ENCODE measurements around the gene GABRR3.

The GABRR3 gene

DNA sequence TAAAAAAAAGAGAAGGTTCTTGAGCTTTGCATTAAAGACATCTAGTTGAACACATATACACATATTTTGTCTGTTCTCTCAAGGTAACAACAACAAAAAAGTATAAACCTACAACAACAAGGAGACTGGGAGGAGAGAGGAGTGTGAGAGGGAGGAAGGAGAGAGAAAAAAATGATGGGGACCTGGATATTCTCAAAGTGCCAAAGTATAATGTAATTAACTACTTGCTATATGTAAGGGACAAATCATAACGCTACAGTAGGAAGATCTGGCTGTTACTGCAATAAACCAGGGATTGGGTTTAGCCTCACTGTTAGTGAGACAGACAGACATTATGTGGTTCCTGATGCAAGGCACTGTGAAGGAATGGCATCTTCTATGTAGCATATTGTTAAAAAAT lies 14.2 kb upstream of the GABRR3 start:
- TF ChIP-seq, protein P1, sequence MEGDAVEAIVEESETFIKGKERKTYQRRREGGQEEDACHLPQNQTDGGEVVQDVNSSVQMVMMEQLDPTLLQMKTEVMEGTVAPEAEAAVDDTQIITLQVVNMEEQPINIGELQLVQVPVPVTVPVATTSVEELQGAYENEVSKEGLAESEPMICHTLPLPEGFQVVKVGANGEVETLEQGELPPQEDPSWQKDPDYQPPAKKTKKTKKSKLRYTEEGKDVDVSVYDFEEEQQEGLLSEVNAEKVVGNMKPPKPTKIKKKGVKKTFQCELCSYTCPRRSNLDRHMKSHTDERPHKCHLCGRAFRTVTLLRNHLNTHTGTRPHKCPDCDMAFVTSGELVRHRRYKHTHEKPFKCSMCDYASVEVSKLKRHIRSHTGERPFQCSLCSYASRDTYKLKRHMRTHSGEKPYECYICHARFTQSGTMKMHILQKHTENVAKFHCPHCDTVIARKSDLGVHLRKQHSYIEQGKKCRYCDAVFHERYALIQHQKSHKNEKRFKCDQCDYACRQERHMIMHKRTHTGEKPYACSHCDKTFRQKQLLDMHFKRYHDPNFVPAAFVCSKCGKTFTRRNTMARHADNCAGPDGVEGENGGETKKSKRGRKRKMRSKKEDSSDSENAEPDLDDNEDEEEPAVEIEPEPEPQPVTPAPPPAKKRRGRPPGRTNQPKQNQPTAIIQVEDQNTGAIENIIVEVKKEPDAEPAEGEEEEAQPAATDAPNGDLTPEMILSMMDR (conservative IDR thresholded peaks at IDR 0.05; ENCODE audit: low read length), result no peak
- no peak overlapping the region for H3K4me3 ChIP-seq (ENCODE audit: low read length)
- no peak for DNase-seq (ENCODE audit: low read depth)

DNA sequence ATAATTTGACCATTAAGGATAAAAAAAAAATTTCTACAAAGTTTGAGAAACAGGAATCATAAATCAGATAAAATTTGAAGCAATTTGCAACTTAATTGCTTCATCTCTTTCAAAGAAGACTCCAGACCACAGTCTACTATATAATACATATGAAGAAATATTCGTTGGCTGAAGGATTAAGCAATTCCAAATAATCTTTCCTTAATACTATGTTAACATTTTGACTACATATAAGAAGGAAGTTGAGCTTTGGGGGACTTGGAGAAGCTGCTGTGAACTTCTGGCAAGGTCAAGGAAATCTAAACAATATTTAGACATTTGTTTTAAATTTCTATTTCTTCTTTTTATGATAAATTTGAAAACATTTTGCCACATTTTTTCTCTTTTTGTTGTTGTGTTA lies 13.5 kb upstream of the GABRR3 start:
- no peak for DNase-seq (ENCODE audit: low read depth)
- no peak overlapping the region for H3K4me3 ChIP-seq (ENCODE audit: low read length)
- TF ChIP-seq, protein P1 (conservative IDR thresholded peaks at IDR 0.05; ENCODE audit: low read length), result no peak

DNA sequence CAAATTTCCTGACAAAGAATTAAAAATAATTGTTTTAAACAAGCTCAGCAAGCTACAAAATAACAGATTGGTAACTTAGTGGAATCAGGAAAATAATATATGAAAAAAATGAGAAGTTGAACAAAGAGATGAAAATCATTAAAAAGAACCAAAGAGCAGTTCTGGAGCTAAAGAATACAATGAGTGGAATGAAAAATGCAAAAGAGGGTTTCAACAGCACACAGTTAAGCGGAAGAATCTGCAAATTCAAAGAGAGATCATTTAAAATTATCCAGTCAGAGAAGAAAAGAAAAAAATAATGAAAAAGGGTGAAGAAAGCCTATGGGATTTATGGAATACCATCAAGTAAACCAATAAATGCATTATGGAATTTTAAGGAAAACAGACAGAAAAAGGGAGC lies 6.2 kb upstream of the GABRR3 start:
- DNase-seq (ENCODE audit: low read depth), result no peak
- H3K4me3 ChIP-seq (ENCODE audit: low read length), result no peak overlapping the region
- TF ChIP-seq, protein P1 (conservative IDR thresholded peaks at IDR 0.05; ENCODE audit: low read length), result no peak

DNA sequence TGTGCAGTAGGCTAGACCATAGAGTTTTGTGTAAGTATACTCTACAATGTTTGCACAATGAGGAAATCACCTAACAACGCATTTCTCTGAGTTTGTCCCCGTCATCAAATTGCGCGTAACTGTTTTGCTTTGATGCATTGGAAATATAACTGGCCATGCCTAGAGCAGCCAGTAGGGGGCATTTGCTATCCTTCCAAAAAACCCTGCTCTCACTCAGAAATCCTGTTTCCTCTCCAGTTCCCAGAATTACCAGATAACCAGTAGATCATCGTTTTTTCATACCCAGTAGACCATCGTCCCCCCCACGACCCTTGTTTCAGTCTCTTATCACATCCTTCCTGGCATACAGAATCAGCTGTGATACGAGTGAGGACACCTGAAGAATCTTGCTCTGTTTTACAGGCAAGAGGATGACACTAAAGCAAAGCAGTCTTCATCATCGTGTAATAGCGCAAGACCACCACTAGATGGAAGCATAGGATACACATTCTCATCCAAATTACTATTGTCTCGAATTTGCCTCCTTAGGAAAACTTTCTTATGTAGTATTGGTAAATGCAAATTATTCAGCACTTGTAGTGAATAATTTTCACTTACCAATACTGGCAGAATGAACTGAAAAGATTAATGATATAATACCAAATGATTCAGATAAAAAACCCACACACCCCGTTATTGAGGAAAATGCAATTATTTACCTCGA lies 4.4 kb upstream of the GABRR3 start:
- DNase-seq (ENCODE audit: low read depth), result peak; percentile 81
- H3K4me3 ChIP-seq (ENCODE audit: low read length), result peak overlapping the region; percentile 61
- TF ChIP-seq, protein P1 (conservative IDR thresholded peaks at IDR 0.05; ENCODE audit: low read length), result peak; percentile 72

DNA sequence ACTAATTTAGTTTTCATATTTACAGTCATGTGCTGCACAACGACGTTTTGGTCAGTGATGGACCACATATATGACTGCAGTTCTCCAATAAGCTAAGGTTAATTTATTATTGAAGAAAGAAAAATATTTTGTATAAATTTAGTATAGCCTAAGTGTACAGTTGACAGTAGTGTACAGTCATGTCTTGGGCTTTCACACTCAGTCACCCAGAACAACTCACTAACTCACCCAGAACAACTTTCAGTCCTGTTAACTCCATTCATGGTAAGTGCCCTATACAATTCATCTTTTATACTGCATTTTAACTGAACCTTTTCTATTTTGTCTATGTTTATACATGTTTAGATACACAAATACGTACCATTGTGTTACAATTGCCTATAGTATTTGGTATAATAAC lies 3.8 kb upstream of the GABRR3 start:
- H3K4me3 ChIP-seq (ENCODE audit: low read length), result no peak overlapping the region
- no peak for DNase-seq (ENCODE audit: low read depth)
- TF ChIP-seq, protein P1 (conservative IDR thresholded peaks at IDR 0.05; ENCODE audit: low read length), result no peak

DNA sequence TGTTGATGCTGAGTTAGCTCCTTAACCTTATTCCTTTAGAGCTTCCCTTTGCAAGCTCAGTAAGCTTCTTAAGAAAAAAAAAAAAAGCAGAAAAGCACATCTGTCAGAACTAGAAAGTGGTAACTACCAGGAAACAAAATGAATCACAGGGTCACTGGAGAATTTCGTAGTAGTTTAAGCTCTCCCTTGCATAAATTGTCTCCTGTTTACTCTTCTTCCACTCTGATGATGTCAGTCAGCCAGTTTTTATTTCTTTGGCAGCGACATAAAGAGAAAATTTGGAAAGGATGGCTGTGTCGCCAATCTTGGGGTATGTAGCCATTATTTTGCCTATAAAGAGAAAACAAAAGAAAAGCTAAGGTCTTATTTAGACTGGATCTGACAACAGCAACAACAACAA lies 3.2 kb upstream of the GABRR3 start:
- TF ChIP-seq, protein P1 (conservative IDR thresholded peaks at IDR 0.05; ENCODE audit: low read length), result no peak
- peak; percentile 5 for DNase-seq (ENCODE audit: low read depth)
- H3K4me3 ChIP-seq (ENCODE audit: low read length), result no peak overlapping the region

DNA sequence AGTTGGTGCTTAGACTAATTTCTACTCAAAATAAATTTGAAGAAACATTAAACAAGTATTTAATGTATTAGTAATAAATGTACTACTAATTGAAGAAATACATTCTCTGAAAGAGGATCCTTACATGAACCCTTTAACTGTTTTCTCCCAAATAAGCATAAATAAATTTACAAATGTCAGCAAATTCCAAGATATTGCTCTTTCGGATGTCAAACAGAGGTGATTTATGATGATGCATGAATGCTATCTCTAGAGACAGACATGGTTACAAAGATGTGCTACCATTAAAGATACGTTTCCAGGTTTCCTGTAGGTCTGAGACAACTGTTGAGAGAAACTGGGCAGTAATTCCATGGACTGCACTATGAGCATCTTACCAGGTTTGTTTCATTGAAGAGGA lies 629 bp downstream of the GABRR3 start:
- DNase-seq (ENCODE audit: low read depth), result no peak
- H3K4me3 ChIP-seq (ENCODE audit: low read length), result no peak overlapping the region
- TF ChIP-seq, protein P1 (conservative IDR thresholded peaks at IDR 0.05; ENCODE audit: low read length), result no peak
